NK-92 (cell line): Measurements from ENCODE around the gene SLC24A3.

Source experiments
- DNase-seq: peaks from one replicate; lab custom pipeline; 2025; ENCODE audit not compliant: unreplicated experiment; lab: John Stamatoyannopoulos, UW

The SLC24A3 gene

GRCh38 chr20:19301142-19301541 is 88.7 kb downstream of the SLC24A3 start:
- DNase-seq = no peak

DNA sequence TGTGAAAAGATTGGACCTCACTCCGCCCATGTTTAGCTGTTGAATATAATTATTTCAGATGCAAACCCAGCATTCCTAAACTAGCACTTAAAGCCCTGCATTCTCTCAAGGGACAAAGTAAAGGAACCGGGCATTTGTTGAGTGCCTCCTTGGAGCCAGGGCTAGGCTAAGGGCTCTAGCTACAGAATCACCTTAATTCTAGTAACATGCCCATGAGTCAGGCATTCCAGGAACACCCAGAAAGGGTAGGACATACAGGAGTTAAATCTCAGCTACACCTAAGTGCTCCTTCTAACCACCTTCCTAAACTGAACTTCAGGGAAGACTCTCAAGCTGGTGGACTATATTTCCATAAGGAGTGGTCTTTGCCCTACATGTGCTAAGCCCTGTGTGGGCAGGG is 89.4 kb downstream of the SLC24A3 start:
- no peak for DNase-seq

DNA sequence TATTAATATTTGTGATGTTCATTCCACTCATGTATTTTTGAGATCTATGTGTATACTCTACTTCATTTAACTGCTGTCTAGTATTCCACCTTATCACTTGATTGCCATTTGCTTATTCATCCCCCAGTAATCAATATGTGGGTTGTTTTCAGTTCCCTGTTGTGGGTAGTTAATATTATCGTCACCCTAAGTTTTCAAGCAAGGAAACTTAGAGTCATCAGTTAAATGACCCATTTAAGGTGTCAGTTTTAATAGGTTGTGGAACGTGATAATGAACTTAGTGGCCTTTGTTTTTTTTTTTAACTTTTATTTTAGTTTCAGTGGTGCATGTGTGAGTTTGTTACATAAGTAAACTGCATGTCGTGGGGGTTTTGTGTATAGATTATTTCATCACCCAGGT is 90.3 kb downstream of the SLC24A3 start:
- DNase-seq = no peak

GRCh38 chr20:19304389-19304788 is 91.9 kb downstream of the SLC24A3 start:
- DNase-seq = no peak

DNA sequence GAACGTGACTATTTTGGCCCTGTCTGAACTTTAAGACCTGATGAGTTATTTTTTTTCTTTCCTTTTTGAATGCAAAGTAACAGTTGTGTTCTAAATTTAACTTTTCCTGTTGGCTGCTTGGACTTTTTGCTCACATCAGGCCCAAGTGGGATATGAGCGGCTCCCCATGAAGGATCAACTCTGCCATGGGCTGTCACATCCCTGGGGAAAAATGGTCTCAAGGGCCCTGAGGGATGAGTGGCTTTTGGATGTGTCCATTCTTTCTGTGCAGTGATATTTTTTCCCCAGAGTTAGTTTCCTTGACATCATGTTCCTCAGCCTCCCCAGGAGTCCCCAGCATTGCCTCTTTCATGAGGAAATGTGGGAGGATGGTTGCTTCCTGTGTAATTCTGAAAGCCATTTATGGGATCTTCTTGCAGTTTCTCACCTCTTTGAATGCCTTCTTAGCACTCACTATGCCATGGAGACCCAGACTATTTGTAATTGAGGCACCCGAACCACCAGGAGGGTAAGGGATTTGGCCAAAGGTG is 92.5 kb downstream of the SLC24A3 start:
- no peak for DNase-seq

GRCh38 chr20:19308146-19308545 is 95.7 kb downstream of the SLC24A3 start:
- no peak for DNase-seq

DNA sequence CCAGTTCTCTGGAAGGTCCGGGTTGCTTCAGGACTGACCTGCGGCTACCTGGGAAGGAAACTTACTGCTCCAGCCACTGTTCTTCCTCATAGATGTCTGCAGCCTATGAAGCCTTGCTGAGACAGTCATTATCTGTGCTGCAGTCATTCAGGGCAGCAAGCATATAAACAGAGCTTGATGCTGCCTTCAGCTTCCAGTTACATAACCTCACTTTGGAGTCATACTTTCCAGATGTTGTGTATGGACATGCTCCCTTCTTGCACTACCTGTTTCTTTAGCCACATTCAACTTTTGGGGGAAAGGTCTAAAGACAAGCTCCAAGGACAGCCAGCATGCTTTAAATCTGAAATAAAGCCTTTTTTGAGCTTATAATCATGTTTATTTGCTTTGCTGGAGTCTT is 98.1 kb downstream of the SLC24A3 start:
- DNase-seq = no peak

GRCh38 chr20:19313342-19314069 is 101.1 kb downstream of the SLC24A3 start:
- no peak for DNase-seq

GRCh38 chr20:19314621-19315020 is 102.2 kb downstream of the SLC24A3 start:
- no peak for DNase-seq

- DNase-seq = no peak
These were observed 105.0 kb downstream of the SLC24A3 start for GRCh38 chr20:19317237-19318069.

DNA sequence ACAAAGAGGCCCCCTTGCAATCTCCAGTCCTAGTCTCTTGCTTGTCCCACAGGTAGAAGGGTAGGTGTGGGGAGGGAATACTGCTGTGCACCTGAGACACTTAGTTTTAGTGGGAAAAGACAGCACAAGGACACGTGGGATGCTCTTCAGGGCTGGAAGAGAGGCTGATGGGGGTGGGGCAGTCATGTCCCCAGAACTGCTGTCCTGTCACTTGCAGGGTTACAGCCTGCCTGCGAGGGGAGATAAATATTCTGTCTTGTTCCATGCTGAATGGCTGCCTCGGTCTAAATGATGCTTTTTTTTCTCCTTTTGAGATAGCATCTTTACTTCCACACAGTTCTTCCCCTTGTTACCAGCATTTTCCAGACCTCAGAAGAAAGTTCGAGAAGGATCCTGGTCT is 106.2 kb downstream of the SLC24A3 start:
- DNase-seq = no peak

DNA sequence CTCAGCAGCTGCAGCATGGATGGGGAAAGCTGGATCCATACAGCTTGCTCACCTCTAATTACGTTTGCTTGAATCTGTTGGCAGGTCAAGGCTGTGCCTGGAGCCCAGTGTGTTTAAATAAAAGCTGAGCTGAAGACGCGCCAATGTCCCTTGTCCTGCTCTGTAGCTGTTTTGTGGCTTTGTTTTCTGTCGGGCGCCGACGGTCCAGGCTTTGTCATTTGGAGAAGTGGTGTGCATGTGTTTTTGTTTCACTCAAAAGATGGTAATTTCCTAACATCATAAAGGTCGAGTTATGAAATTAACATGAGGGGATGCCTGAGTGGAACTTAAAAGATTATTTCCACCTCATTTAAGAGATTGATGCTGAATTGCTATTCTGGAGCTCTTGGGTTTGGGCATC is 107.6 kb downstream of the SLC24A3 start:
- DNase-seq = no peak

DNA sequence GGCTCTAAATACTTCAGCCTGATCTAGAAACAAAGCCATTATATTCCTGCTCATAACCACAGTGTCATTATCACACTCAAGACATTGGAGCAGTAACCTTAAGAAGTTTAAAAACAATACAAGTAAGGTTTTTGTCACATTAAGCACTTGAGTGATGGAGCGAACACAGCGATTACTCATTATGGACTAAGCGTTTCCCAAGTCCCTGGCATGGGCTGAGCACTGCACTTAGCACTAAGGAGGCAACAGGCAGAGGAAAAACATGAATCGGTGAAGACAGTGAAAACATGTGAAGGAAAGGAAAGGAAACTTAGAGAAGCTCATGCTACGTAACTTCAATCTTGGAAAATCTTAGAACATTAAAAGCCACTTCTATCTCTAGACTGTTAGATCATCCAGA is 108.7 kb downstream of the SLC24A3 start:
- no peak for DNase-seq

DNA sequence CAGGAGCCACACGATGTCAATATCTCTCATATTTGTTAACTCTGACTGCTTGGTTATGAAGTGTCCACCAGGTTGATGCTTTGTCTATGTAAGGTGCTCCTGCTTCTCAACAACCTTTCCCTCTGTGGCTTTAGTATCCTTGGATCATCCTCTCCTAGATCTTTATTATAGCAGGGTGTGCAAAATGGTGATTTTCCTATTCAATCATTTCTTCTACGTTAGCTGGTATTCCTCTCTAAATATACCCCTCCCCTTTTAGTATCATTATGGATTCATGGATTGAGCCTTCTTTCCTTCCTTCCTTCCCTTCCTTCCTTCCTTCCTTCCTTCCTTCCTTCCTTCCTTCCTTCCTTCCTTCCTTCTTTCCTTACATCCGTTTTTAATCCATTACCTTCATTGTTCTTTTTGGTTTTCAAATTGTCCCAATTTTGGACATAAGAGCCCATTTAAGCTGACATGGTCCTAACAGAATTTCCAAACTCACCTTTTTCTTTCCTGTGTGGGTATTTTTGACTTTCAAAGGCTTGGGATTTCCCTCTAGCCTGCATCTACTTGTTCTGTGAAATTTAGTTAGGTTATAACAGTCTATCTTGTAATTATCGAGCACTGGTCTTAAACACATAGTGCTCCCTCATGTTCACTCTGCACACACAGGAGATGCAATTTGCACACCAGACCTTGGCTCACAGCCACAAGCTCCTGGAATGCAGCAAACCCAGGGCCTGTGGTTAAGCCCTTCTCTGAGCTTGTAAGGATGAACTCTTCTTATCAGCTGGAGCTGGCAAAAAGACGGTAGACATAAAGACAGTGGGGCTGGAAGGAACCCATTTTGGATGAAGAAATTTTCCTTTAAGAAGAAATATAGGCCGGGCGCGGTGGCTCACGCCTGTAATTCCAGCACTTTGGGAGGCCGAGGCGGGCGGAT is 109.9 kb downstream of the SLC24A3 start:
- DNase-seq = no peak

DNA sequence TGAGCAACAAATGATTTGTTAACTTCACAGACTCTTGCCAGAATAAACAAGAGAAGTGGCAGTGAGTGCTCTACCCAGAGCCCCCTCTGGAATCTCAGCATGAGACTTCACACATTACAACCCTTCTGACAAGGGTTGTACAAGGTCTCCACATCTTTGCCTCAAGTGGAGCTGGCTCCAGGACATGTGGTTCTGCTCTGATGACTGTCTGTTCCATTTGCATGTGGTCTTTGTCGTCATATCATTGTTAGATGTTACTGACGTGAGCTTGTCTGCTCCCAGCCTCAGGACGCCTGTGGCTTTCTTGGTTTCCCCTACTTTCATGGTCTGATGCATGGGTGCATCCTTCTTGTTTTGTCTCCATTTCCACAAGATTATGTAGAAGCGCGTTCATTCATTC is 115.0 kb downstream of the SLC24A3 start:
- DNase-seq = no peak

- no peak for DNase-seq
These were observed 116.2 kb downstream of the SLC24A3 start for GRCh38 chr20:19328676-19329075.

GRCh38 chr20:19330038-19330437 is 117.6 kb downstream of the SLC24A3 start:
- no peak for DNase-seq

DNA sequence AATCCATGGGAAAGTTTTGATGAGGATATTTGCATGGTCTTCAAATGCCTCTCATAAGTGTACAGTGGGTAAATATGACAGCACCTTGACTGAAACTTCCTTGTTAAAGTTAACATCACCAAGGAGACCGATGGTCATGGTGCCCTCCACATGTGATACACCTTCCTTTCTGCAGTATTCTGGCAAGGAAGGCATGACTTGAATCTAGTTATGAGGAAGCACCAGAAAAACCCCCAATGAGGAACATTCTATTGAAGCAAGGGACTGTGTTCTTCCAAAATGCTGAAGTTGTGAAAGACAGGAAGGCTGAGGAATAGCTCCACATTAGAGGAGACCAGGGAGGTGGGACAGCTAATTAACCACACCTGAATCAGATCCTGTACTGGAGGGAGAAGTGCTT is 118.3 kb downstream of the SLC24A3 start:
- no peak for DNase-seq

GRCh38 chr20:19333563-19333962 is 121.1 kb downstream of the SLC24A3 start:
- DNase-seq = no peak

DNA sequence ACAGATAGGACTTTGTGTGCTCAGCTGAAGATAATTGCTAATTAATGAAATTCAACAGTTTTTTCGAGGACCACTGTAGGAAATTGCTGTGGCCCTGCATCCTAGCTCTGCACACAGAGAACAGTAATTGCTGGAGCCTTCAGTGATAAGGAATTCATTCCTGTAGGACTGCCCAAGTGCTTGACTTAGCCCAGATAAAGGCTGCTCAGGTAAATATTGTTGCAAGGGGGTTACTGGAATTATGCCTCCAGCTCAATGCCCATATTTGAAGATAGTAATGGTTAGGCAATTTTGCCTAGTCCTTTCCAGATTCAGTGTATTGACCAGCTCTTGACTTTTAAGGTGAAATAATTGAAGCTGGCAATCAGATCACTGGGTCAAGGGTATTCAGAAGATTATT is 122.9 kb downstream of the SLC24A3 start:
- DNase-seq = no peak

DNA sequence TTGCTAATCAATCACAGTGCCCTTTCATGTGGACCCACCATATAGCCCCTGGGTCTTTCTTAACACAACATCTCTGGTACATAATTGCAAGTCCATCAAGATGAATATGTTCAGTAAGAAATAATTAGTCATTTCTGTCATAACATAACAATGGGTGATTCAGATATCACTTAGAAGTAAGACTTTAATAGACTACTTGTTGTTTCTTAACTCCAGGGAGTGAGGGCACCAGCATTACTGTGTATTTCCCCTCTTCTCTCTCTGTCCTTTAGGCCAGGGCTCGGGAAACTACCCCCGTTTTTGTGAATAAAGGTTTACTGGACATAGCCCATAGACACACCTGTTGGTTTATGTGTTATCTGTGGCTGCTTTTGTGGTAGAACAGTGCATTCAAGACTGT is 123.5 kb downstream of the SLC24A3 start:
- no peak for DNase-seq
